Neural cell (in vitro differentiated cells): ENCODE results near the gene ARID4A. TPM values are rescaled to one million over a fixed set of nuclear protein-coding genes. Genes with fewer than 3 reads are reported as not detected.
"Not testable (repeated sequence)": the region's sequence is repeated elsewhere in the genome, so short reads cannot be mapped to it uniquely, and the experiment has no call there.

ENCODE experiments used
- H2AFZ ChIP-seq: fragments of 200-600, 300-800 bp; sonication (generic), shearing (Covaris generic); 2 replicates; pipeline ENCODE4 v1.6.0; 2014; ENCODE audit warnings: low read depth, mild to moderate bottlenecking, antibody characterized with exemption, low read length, moderate library complexity
- H3F3A ChIP-seq: fragments of 200-600 bp; shearing (Covaris generic); 2 replicates; pipeline ENCODE4 v1.6.1; 2016; ENCODE audit warnings: mild to moderate bottlenecking, moderate library complexity, mixed read lengths, antibody characterized with exemption, low read length; ENCODE audit not compliant: insufficient read depth, poor library complexity, severe bottlenecking
- H3K27ac ChIP-seq: fragments of 200-600, 300-800 bp; sonication (generic), shearing (Covaris generic); 2 replicates; pipeline ENCODE4 v1.5.1; 2014; ENCODE audit warnings: mild to moderate bottlenecking, low read length, moderate library complexity
- H3K27me3 ChIP-seq: fragments of 300-800, 200-600 bp; sonication (generic), shearing (Covaris generic); 2 replicates; pipeline ENCODE4 v1.6.0; 2014; ENCODE audit warnings: mild to moderate bottlenecking, low read depth, low read length, moderate library complexity; ENCODE audit not compliant: insufficient read depth
- H3K36me3 ChIP-seq: fragments of 300-800, 200-600 bp; sonication (generic), shearing (Covaris generic); 2 replicates; pipeline ENCODE4 v1.5.1; 2014; ENCODE audit warnings: mild to moderate bottlenecking, antibody characterized with exemption, low read length, moderate library complexity; ENCODE audit not compliant: insufficient read depth
- H3K4me2 ChIP-seq: fragments of 300-800, 200-600 bp; sonication (generic), shearing (Covaris generic); 2 replicates; pipeline ENCODE4 v1.6.0; 2014; ENCODE audit warnings: mild to moderate bottlenecking, low read length
- H3K4me3 ChIP-seq: fragments of 300-800, 200-600 bp; sonication (generic), shearing (Covaris generic); 2 replicates; pipeline ENCODE4 v1.5.1; 2014; ENCODE audit warnings: mild to moderate bottlenecking, low read length, moderate library complexity
- H3K79me2 ChIP-seq: fragments of 200-600 bp; shearing (Covaris generic); replicated peaks from 2 replicates; pipeline ENCODE4 v1.6.0; 2014; ENCODE audit warnings: mild to moderate bottlenecking, low read length, moderate library complexity; ENCODE audit not compliant: insufficient read depth
- H3K9ac ChIP-seq: fragments of 300-800, 200-600 bp; sonication (generic), shearing (Covaris generic); 2 replicates; pipeline ENCODE4 v1.6.1; 2016; ENCODE audit warnings: mild to moderate bottlenecking, low read length, mixed read lengths
- H3K9me2 ChIP-seq: fragments of 200-600 bp; shearing (Covaris generic); 2 replicates; pipeline ENCODE4 v1.6.1; 2016; ENCODE audit warnings: mild to moderate bottlenecking, low read length, mixed read lengths; ENCODE audit not compliant: insufficient read depth
- H3K9me3 ChIP-seq: fragments of 200-600, 300-800 bp; sonication (generic), shearing (Covaris generic); 2 replicates; pipeline ENCODE4 v1.6.1; 2016; ENCODE audit warnings: mild to moderate bottlenecking, mixed run types, low read length, moderate library complexity, mixed read lengths
- H4K20me1 ChIP-seq: fragments of 200-600 bp; shearing (Covaris generic); 2 replicates; pipeline ENCODE4 v1.6.1; 2016; ENCODE audit warnings: mild to moderate bottlenecking, mixed run types; ENCODE audit not compliant: insufficient read depth
- CTCF ChIP-seq: fragments of 450-650 bp; IDR thresholded peaks from 2 replicates; pipeline ENCODE4 v1.5.1; 2014; ENCODE audit warnings: antibody characterized with exemption, mild to moderate bottlenecking, moderate library complexity; ENCODE audit not compliant: poor library complexity, severe bottlenecking
- EP300 ChIP-seq: fragments of 450-650 bp; conservative IDR thresholded peaks from 2 replicates; pipeline ENCODE4 v1.6.1; 2014; ENCODE audit warnings: antibody characterized with exemption, mild to moderate bottlenecking, moderate library complexity; ENCODE audit not compliant: poor library complexity, severe bottlenecking
- EZH2 ChIP-seq: fragments of 200-600, 300-800 bp; shearing (Covaris generic), sonication (generic); IDR thresholded peaks from 2 replicates; pipeline ENCODE4 v1.6.1; 2014; ENCODE audit warnings: antibody characterized with exemption, low read length, borderline replicate concordance, mild to moderate bottlenecking; ENCODE audit not compliant: insufficient read depth, poor library complexity, severe bottlenecking
- MXI1 ChIP-seq: fragments of 450-650 bp; conservative IDR thresholded peaks from 2 replicates; pipeline ENCODE4 v1.6.1; 2014; ENCODE audit warnings: antibody characterized with exemption, mild to moderate bottlenecking; ENCODE audit not compliant: poor library complexity, severe bottlenecking
- POLR2AphosphoS5 ChIP-seq: IDR thresholded peaks from 2 replicates; pipeline ENCODE4 v1.6.1; 2012
- RAD21 ChIP-seq: fragments of 450-650 bp; conservative IDR thresholded peaks from 2 replicates; pipeline ENCODE4 v1.6.1; 2014; ENCODE audit warnings: antibody characterized with exemption, mild to moderate bottlenecking, moderate library complexity
- REST ChIP-seq: IDR thresholded peaks from 2 replicates; pipeline ENCODE4 v1.6.1; 2012; ENCODE audit warnings: borderline replicate concordance
- SMC3 ChIP-seq: fragments of 450-650 bp; conservative IDR thresholded peaks from 2 replicates; pipeline ENCODE4 v1.6.1; 2014; ENCODE audit warnings: antibody characterized with exemption, mild to moderate bottlenecking, moderate library complexity; ENCODE audit not compliant: poor library complexity
- TAF1 ChIP-seq: IDR thresholded peaks from 2 replicates; pipeline ENCODE4 v1.6.1; 2012; ENCODE audit warnings: low read depth
- polyA plus RNA-seq: library from polyadenylated mRNA; depleted of rRNA; stranded (reverse); fragments of >200 nt; gene quantifications from 2 replicates; pipeline ENCODE4 v1.2.3, GENCODE V29; 2014
- small RNA-seq, 3 experiments: library from RNA; depleted of rRNA; stranded (forward); fragments of <200 nt; gene quantifications; one replicate each; pipeline ENCODE3, GENCODE V24; 2012

Gene ARID4A
- polyA plus RNA-seq, 1 donor from 2014 or later = 38.5 TPM

GRCh38 chr14:58415636-58416547 lies 117.5 kb downstream of the ARID4A start:
- TF ChIP-seq CTCF = no peak
- no peak for TF ChIP-seq EP300
- no peak for TF ChIP-seq TAF1
- TF ChIP-seq MXI1 = no peak
- TF ChIP-seq SMC3 = no peak
- TF ChIP-seq RAD21 = no peak
- no peak for TF ChIP-seq POLR2AphosphoS5
- TF ChIP-seq REST = no peak
- TF ChIP-seq EZH2 = no peak
- Histone ChIP-seq H3F3A (no peaks in the 10 kb centered on the region), H4K20me1 (no peaks in the 10 kb centered on the region), H3K79me2 (peaks cover 4% of the 10 kb centered on the region), H3K9ac (no peak overlapping the region), H3K4me2 (no peak overlapping the region), H3K4me3 (no peak overlapping the region), H3K27me3 (no peaks in the 10 kb centered on the region), H3K9me2 (no peaks in the 10 kb centered on the region), H2AFZ (no peak overlapping the region), H3K36me3 (peaks cover 2% of the 10 kb centered on the region), H3K27ac (no peak overlapping the region), H3K9me3 (no peaks in the 10 kb centered on the region)

GRCh38 chr14:58416934-58417333 lies 118.6 kb downstream of the ARID4A start:
- not testable (repeated sequence) for H3K9me2 ChIP-seq, H2AFZ ChIP-seq, H3K27ac ChIP-seq, H3K9ac ChIP-seq, H3K9me3 ChIP-seq, H3K79me2 ChIP-seq, H3K27me3 ChIP-seq, H3F3A ChIP-seq, H3K4me3 ChIP-seq, H4K20me1 ChIP-seq, H3K4me2 ChIP-seq, H3K36me3 ChIP-seq

Small RNA genes within 50 kb of the gene (small RNA-seq; reads per million reads assigned to genes)
- 0 to 3.0 (median 0) reads per million in 3 experiments for gene RNU6-341P

Other genes starting within 250 kb of the ARID4A start
- 14.1 and 14.3 TPM in 2 replicates for gene ARMH4, start 146.3 kb upstream of the ARID4A start, polyA plus RNA-seq
- 281 and 401 TPM in 2 replicates for gene ACTR10, start 98.4 kb upstream of the ARID4A start, polyA plus RNA-seq
- gene PSMA3, start 53.7 kb upstream of the ARID4A start, polyA plus RNA-seq = 155 and 198 TPM in 2 replicates
- not detected in 2 replicates for gene TOMM20L, start 97.4 kb downstream of the ARID4A start, polyA plus RNA-seq
- 48.3 and 51.1 TPM in 2 replicates for gene TIMM9, start 129.0 kb downstream of the ARID4A start, polyA plus RNA-seq
- 8.0 and 10.3 TPM in 2 replicates for gene KIAA0586, start 129.2 kb downstream of the ARID4A start, polyA plus RNA-seq